K562 (cell line): ENCODE measurements around the gene ZNF577. TPM values are rescaled to one million over a fixed set of nuclear protein-coding genes. Genes with fewer than 3 reads are reported as not detected.

Experiments
- ELF1 ChIP-seq: fragments of 200-800 bp; sonication (Bioruptor generic); IDR thresholded peaks from 2 replicates; pipeline ENCODE4 v1.6.1; 2016; ENCODE audit warnings: missing genetic modification characterization, missing compliant biosample characterization
- ILK ChIP-seq: fragments of 450-650 bp; IDR thresholded peaks from 2 replicates; pipeline ENCODE4 v1.6.1; 2016; ENCODE audit warnings: missing genetic modification characterization, low read depth, mild to moderate bottlenecking, missing compliant biosample characterization, moderate library complexity, borderline replicate concordance
- KDM5B ChIP-seq: fragments of 200-600 bp; sonication (generic); IDR thresholded peaks from 2 replicates; pipeline ENCODE4 v1.6.1; 2012; ENCODE audit warnings: low read depth, mild to moderate bottlenecking, moderate library complexity, low read length, control low read depth, inconsistent platforms; ENCODE audit not compliant: insufficient replicate concordance
- MBD2 ChIP-seq: sonication (generic); IDR thresholded peaks from 2 replicates; pipeline ENCODE4 v1.6.1; 2016; ENCODE audit warnings: low read depth, borderline replicate concordance
- MECOM ChIP-seq: fragments of 250-450 bp; sonication (Bioruptor Pico); IDR thresholded peaks from 2 replicates; pipeline ENCODE4 v1.8.0; 2022; ENCODE audit warnings: inconsistent platforms
- MED1 ChIP-seq: sonication (generic); formaldehyde crosslinking; IDR thresholded peaks from 2 replicates; pipeline ENCODE4 v1.8.1; 2023; ENCODE audit warnings: missing genetic modification reagents, borderline replicate concordance
- NEUROD1 ChIP-seq: fragments of 150-350 bp; IDR thresholded peaks from 2 replicates; pipeline ENCODE4 v1.6.1; 2014; ENCODE audit warnings: borderline replicate concordance, low read length, low read depth; ENCODE audit not compliant: partially characterized antibody
- PTTG1 ChIP-seq: fragments of 450-650 bp; IDR thresholded peaks from 2 replicates; pipeline ENCODE4 v1.6.1; 2016; ENCODE audit warnings: low read depth, mild to moderate bottlenecking, missing genetic modification characterization, missing compliant biosample characterization
- RBM34 ChIP-seq: fragments of 200-400 bp; formaldehyde crosslinking; IDR thresholded peaks from 2 replicates; pipeline ENCODE4 v1.6.1; 2018; ENCODE audit warnings: low read length, borderline replicate concordance; ENCODE audit not compliant: insufficient read depth
- RBM39 ChIP-seq: fragments of 200-400 bp; formaldehyde crosslinking; optimal IDR thresholded peaks from 2 replicates; pipeline ENCODE3; 2018; ENCODE audit warnings: low read depth, low read length
- TAF7 ChIP-seq: fragments of 450-650 bp; IDR thresholded peaks from 2 replicates; pipeline ENCODE4 v1.6.1; 2016; ENCODE audit warnings: missing genetic modification characterization, missing compliant biosample characterization
- ZNF3 ChIP-seq: fragments of 250-450 bp; sonication (Bioruptor Pico); IDR thresholded peaks from 2 replicates; pipeline ENCODE4 v1.5.0; 2021; ENCODE audit warnings: mild to moderate bottlenecking, moderate library complexity
- ZNF316 ChIP-seq: fragments of 450-650 bp; IDR thresholded peaks from 2 replicates; pipeline ENCODE4 v1.6.1; 2016
- ZNF449 ChIP-seq: fragments of 250-450 bp; sonication (Bioruptor Pico); IDR thresholded peaks from 2 replicates; pipeline ENCODE4 v1.8.0; 2022; ENCODE audit warnings: moderate library complexity, mild to moderate bottlenecking, inconsistent platforms
- ZSCAN32 ChIP-seq: fragments of 450-650 bp; formaldehyde crosslinking; IDR thresholded peaks from 2 replicates; pipeline ENCODE4 v1.4.0; 2020; ENCODE audit warnings: mild to moderate bottlenecking, moderate library complexity
- polyA plus RNA-seq, 8 experiments: library from polyadenylated mRNA; depleted of rRNA in 4 of 8; stranded (reverse) in 5 of 8; unstranded in 3 of 8; fragments of >200 nt; fragmentation: Nextera tagmentation in 2 of 8; fragmentation: Illumina TruSeq in 1 of 8; extraction: Ambion mirVana in 2 of 8; extraction: Trizol in 1 of 8; gene quantifications; 2 replicates each; pipeline versions ENCODE4 v1.2.1 to v1.2.3, GENCODE V29; 2011 to 2014; ENCODE audit warnings: inconsistent platforms in 1 of 8, missing spikeins in 1 of 8
- total RNA-seq, 7 experiments: library from RNA; depleted of rRNA in 6 of 7; stranded (reverse); fragments of >200 nt in 6 of 7; fragmentation: Illumina TruSeq in 2 of 7; extraction: Trizol in 2 of 7; gene quantifications; 2 replicates each; pipeline versions ENCODE4 v1.2.1 to v1.2.3, GENCODE V29; 2011 to 2021; ENCODE audit warnings: low replicate concordance in 1 of 7
- TF ChIP-seq, protein P1 (sequence below): fragments of 450-650 bp; IDR thresholded peaks from 2 replicates; pipeline ENCODE4 v1.7.1; 2018; ENCODE audit warnings: mild to moderate bottlenecking, low read depth; ENCODE audit not compliant: partially characterized antibody
- TF ChIP-seq, protein P2 (sequence below): fragments of 450-650 bp; formaldehyde crosslinking; IDR thresholded peaks from 2 replicates; pipeline ENCODE4 v1.4.0; 2020; ENCODE audit warnings: mild to moderate bottlenecking, moderate library complexity
- TF ChIP-seq, protein P3 (sequence below): sonication (generic); formaldehyde crosslinking; IDR thresholded peaks from 2 replicates; pipeline ENCODE4 v1.9.0; 2022; ENCODE audit warnings: mild to moderate bottlenecking, missing genetic modification reagents

The ZNF577 gene
- total and polyA plus RNA-seq, 9 of the 15 experiments (the other 6 are each of a cell fraction or from before 2014, with no cell fraction given): 1.3 to 12.7 (median 7.0) TPM

DNA sequence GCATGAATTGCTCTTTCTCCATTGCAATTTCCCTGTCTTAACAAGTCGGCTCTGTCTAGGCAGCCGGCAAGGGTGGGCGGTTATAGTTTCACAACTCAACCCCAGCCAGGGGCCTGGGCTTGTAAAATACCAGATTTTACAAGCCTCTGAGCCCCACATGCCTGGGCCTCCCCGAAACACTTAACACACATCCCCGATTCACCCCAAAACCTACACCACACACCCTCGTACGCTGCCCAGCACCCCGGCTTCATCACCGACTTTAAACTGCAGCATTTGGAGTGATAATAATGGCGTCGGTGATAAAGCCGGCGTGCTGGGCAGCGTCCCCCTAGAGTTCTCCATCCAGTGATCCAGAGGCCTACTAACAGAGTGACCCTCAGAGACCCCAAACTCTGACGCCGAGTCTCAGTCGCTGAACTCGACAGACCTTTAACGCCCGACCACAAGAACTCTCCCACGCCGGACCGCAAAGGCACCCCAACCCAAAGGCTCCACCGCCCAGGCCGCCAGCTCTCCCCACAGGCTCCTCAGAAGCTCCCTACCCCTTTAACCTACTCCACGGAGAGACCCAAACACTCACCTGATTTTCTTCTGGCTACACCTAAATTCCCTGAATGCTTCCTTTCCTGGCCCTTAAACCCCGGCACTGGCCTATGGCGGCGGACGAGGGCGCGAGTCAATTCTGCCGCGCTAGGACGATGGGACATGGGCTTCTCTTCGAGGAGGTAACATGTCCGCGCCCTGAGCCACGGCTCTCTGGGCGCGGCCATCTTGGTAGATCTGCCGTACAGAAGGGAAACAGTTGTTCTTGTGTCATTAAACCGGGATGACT is 16.8 kb upstream of the ZNF577 start, which contains the start of gene ZNF649 (continued):
- TF ChIP-seq ZNF449: no peak
- TF ChIP-seq RBM39: no peak
- no peak for TF ChIP-seq NEUROD1
- TF ChIP-seq TAF7 (tag): peak; percentile 56
- TF ChIP-seq, protein P1, sequence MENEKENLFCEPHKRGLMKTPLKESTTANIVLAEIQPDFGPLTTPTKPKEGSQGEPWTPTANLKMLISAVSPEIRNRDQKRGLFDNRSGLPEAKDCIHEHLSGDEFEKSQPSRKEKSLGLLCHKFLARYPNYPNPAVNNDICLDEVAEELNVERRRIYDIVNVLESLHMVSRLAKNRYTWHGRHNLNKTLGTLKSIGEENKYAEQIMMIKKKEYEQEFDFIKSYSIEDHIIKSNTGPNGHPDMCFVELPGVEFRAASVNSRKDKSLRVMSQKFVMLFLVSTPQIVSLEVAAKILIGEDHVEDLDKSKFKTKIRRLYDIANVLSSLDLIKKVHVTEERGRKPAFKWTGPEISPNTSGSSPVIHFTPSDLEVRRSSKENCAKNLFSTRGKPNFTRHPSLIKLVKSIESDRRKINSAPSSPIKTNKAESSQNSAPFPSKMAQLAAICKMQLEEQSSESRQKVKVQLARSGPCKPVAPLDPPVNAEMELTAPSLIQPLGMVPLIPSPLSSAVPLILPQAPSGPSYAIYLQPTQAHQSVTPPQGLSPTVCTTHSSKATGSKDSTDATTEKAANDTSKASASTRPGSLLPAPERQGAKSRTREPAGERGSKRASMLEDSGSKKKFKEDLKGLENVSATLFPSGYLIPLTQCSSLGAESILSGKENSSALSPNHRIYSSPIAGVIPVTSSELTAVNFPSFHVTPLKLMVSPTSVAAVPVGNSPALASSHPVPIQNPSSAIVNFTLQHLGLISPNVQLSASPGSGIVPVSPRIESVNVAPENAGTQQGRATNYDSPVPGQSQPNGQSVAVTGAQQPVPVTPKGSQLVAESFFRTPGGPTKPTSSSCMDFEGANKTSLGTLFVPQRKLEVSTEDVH: peak; percentile 19
- no peak for TF ChIP-seq ZNF3 (CRISPR knock-in tag)
- no peak for TF ChIP-seq ZNF316
- TF ChIP-seq, protein P2, sequence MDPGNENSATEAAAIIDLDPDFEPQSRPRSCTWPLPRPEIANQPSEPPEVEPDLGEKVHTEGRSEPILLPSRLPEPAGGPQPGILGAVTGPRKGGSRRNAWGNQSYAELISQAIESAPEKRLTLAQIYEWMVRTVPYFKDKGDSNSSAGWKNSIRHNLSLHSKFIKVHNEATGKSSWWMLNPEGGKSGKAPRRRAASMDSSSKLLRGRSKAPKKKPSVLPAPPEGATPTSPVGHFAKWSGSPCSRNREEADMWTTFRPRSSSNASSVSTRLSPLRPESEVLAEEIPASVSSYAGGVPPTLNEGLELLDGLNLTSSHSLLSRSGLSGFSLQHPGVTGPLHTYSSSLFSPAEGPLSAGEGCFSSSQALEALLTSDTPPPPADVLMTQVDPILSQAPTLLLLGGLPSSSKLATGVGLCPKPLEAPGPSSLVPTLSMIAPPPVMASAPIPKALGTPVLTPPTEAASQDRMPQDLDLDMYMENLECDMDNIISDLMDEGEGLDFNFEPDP (CRISPR knock-in tag): no peak
- TF ChIP-seq ZSCAN32 (CRISPR knock-in tag): no peak
- TF ChIP-seq MECOM (CRISPR knock-in tag): no peak
- no peak for TF ChIP-seq RBM34
- TF ChIP-seq KDM5B: peak; percentile 77
- TF ChIP-seq MBD2: peak; percentile 73
- no peak for TF ChIP-seq ILK
- TF ChIP-seq, protein P3, sequence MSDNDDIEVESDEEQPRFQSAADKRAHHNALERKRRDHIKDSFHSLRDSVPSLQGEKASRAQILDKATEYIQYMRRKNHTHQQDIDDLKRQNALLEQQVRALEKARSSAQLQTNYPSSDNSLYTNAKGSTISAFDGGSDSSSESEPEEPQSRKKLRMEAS (CRISPR knock-in tag): no peak
- TF ChIP-seq ELF1 (tag): no peak
- no peak for TF ChIP-seq PTTG1 (tag)
- no peak for TF ChIP-seq MED1 (CRISPR knock-in tag)
